Breast epithelium (tissue), 3 donors: ENCODE results near the gene HPCAL4.

Experiments
- POLR2A ChIP-seq: fragments of 450-650 bp; IDR thresholded peaks from one replicate; pipeline ENCODE4 v1.6.1; 2016; ENCODE audit warnings: antibody characterized with exemption, mild to moderate bottlenecking, moderate library complexity
- TF ChIP-seq, protein P1 (sequence below), 3 donors: fragments of 450-650 bp; IDR thresholded peaks; one replicate each; pipeline ENCODE4 v1.5.1; 2016 to 2017; ENCODE audit warnings: antibody characterized with exemption in 3 of 3, mild to moderate bottlenecking in 3 of 3, moderate library complexity in 3 of 3

DNA sequence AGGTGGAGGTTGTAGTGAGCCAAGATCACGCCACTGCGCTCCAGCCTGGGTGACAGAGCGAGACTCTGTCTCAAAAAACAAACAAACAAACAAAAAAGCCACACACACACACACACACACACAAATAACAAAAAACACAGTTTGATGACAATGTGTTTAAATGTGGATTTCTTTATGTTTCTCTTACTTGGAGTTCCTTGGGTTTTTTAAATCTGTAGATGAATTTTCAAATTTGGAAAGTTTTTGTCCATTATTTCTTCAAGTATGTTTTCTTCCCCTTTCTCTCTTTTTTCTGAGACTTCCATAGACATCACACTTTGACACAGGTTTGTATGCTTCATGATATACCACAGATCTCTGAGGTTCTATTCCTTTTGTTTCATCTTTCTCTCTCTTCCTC, 35.4 kb upstream of the HPCAL4 start:
- TF ChIP-seq, protein P1, sequence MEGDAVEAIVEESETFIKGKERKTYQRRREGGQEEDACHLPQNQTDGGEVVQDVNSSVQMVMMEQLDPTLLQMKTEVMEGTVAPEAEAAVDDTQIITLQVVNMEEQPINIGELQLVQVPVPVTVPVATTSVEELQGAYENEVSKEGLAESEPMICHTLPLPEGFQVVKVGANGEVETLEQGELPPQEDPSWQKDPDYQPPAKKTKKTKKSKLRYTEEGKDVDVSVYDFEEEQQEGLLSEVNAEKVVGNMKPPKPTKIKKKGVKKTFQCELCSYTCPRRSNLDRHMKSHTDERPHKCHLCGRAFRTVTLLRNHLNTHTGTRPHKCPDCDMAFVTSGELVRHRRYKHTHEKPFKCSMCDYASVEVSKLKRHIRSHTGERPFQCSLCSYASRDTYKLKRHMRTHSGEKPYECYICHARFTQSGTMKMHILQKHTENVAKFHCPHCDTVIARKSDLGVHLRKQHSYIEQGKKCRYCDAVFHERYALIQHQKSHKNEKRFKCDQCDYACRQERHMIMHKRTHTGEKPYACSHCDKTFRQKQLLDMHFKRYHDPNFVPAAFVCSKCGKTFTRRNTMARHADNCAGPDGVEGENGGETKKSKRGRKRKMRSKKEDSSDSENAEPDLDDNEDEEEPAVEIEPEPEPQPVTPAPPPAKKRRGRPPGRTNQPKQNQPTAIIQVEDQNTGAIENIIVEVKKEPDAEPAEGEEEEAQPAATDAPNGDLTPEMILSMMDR (IDR thresholded peaks at IDR 0.05), result no peak
- TF ChIP-seq POLR2A, result no peak
